ENCODE data around the gene ESPNL. TPM values are rescaled to one million over a fixed set of nuclear protein-coding genes. Genes with fewer than 3 reads are reported as not detected.

ESPNL gene
- total and polyA plus RNA-seq, 10 donors, result 0.65 to 6.2 (median 1.7) TPM

DNA sequence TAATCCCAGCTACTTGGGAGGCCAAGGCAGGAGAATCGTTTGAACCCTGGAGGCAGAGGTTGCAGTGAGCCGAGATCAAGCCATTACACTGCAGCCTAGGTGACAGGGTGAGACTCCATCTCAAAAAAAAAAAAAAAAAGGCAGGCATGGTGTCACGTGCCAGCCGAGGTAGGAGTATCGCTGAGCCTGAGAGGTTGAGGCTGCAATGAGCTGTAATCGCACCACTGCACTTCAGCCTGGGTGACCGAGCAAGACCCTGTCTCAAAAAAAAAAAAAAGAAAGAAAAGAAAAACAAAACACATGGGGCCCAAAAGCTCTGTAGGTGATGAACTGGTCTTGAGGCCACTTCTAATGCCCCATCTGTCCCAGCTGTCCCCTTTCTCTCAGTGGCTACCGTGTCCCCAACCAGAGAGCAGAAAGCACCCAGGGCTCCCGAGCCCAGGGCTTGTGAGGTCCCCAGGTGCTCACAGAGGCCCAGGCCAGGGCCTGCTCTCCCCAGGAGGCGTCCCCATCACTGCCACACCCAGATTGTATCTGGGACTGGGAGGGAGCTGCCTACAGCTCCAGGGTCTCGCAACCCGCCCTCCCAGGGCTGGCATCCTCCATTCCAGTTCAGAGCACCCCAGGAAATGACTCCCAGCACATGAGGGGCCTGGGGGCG, 46.9 kb downstream of the ESPNL start:
- no peak overlapping the region for H3K27ac ChIP-seq
- WGBS, 5 donors, result 80 to 88% (median 85%) methylated on average over 10 to 13 of the region's 13 CpGs
- intact Hi-C loops (cut with DNase I; ENCODE audit: low total_unique reads), result no loop called here
- H3K4me1 ChIP-seq, result peaks cover 0 to 10% (median 0%) of the 10 kb centered on the region in 6 donors
- no peak for DNase-seq
- no peaks in the 10 kb centered on the region for H3K9me3 ChIP-seq
- TF ChIP-seq POLR2AphosphoS5 (IDR thresholded peaks at IDR 0.05) (no peak), POLR2A (IDR thresholded peaks at IDR 0.05) (no peak), CTCF (IDR thresholded peaks at IDR 0.05 in 8 of 11, conservative IDR thresholded peaks at IDR 0.05 in 3 of 11) (no peak)
- H3K36me3 ChIP-seq, result no peaks in the 10 kb centered on the region
- no peaks in the 10 kb centered on the region for H3K27me3 ChIP-seq (replicated peaks in 1 of 7)
- no peak overlapping the region for H3K4me3 ChIP-seq

- 88 to 93% (median 92%) methylated on average over 14 to 15 of the region's 15 CpGs for WGBS, 5 donors
- no peak overlapping the region for H3K4me3 ChIP-seq
Observed at GRCh38 chr2:238148981-238149380, 48.8 kb downstream of the ESPNL start.

GRCh38 chr2:238149841-238150572, 49.9 kb downstream of the ESPNL start:
- peaks cover 0 to 10% (median 0%) of the 10 kb centered on the region in 6 donors for H3K4me1 ChIP-seq
- no peak overlapping the region for H3K27ac ChIP-seq
- WGBS, 5 donors, result 73 to 82% (median 77%) methylated on average over 10 to 14 of the region's 14 CpGs
- no peak for DNase-seq
- TF ChIP-seq CTCF (IDR thresholded peaks at IDR 0.05 in 8 of 11, conservative IDR thresholded peaks at IDR 0.05 in 3 of 11), result no peak
- no peak for TF ChIP-seq POLR2AphosphoS5 (IDR thresholded peaks at IDR 0.05)
- TF ChIP-seq POLR2A (IDR thresholded peaks at IDR 0.05), result no peak
- no peaks in the 10 kb centered on the region for H3K27me3 ChIP-seq (replicated peaks in 1 of 7)
- H3K4me3 ChIP-seq, result no peak overlapping the region
- H3K36me3 ChIP-seq, result no peaks in the 10 kb centered on the region
- intact Hi-C loops (cut with DNase I; ENCODE audit: low total_unique reads), result no loop called here
- no peaks in the 10 kb centered on the region for H3K9me3 ChIP-seq

More at GRCh38 chr2:238148981-238149380, 48.8 kb downstream of the ESPNL start:
- intact Hi-C loops (cut with DNase I; ENCODE audit: low total_unique reads), result no loop called here
- TF ChIP-seq POLR2AphosphoS5 (IDR thresholded peaks at IDR 0.05), result no peak
- TF ChIP-seq CTCF (IDR thresholded peaks at IDR 0.05 in 8 of 11, conservative IDR thresholded peaks at IDR 0.05 in 3 of 11), result no peak
- TF ChIP-seq POLR2A (IDR thresholded peaks at IDR 0.05), result no peak
- Histone ChIP-seq H3K36me3 (no peaks in the 10 kb centered on the region), H3K4me1 (peaks cover 0 to 10% (median 0%) of the 10 kb centered on the region in 6 donors), H3K27ac (no peak overlapping the region), H3K27me3 (replicated peaks in 1 of 7) (no peaks in the 10 kb centered on the region), H3K9me3 (no peaks in the 10 kb centered on the region)
- DNase-seq, result no peak

DNA sequence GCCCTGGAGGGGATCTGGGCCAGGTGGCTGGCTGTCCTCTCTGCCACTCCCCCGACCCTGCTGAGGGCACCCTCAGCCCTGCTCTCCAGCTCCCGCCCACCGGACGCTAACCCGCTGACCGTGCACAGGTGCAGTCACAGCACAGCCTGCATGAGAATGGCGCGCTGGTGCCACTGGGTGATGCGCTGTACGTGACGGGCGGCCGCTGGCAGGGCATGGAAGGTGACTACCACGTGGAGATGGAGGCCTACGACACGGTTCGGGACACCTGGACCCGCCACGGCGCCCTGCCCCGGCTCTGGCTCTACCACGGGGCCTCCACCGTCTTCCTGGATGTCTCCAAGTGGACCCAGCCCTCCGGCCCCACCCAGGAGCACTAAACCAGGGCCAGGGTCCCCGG, 50.5 kb downstream of the ESPNL start:
- H3K27ac ChIP-seq, result no peak overlapping the region
- 90 to 96% (median 94%) methylated on average over 9 to 25 of the region's 25 CpGs for WGBS, 5 donors
- H3K4me3 ChIP-seq, result no peak overlapping the region
- intact Hi-C loops (cut with DNase I; ENCODE audit: low total_unique reads), result no loop called here
- H3K36me3 ChIP-seq, result no peaks in the 10 kb centered on the region
- no peak for TF ChIP-seq POLR2A (IDR thresholded peaks at IDR 0.05)
- no peak for TF ChIP-seq POLR2AphosphoS5 (IDR thresholded peaks at IDR 0.05)
- no peak for TF ChIP-seq CTCF (IDR thresholded peaks at IDR 0.05 in 8 of 11, conservative IDR thresholded peaks at IDR 0.05 in 3 of 11)
- no peak for DNase-seq
- H3K4me1 ChIP-seq, result peaks cover 0 to 10% (median 0%) of the 10 kb centered on the region in 6 donors
- no peaks in the 10 kb centered on the region for H3K27me3 ChIP-seq (replicated peaks in 1 of 7)
- no peaks in the 10 kb centered on the region for H3K9me3 ChIP-seq

All from spleen (tissue), 11 donors.